HG03060 (cell line): ENCODE data around the gene UBE2N.

Experiments used
- ATAC-seq: cut with Tn5 transposase; IDR thresholded peaks from one replicate; pipeline ENCODE4 v1.9.1; 2021; ENCODE audit warnings: low read depth, moderate number of reproducible peaks; ENCODE audit not compliant: unreplicated experiment

UBE2N gene

GRCh38 chr12:93361151-93361919 lies 80.4 kb downstream of the UBE2N start:
- ATAC-seq, result no peak

DNA sequence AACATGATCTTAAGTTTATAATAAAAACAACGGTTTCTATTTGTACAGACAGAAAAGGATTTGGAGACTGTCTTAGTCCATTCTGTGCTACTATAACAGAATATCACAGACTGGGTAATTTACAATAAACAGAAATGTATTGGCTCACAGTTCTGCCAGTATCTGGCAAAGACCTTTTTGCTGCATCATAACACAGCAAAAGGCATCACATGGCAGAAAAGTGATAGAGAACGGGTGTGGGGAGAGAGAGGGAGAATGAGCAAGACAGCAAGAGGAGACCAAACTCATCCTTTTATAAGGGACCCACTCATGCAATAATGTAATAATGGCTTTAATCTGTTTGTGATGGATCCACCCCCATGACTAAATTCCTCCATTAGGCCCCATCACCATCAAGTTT lies 81.1 kb downstream of the UBE2N start:
- no peak for ATAC-seq

- ATAC-seq, result no peak
Observed at GRCh38 chr12:93358821-93359220, 82.9 kb downstream of the UBE2N start.

DNA sequence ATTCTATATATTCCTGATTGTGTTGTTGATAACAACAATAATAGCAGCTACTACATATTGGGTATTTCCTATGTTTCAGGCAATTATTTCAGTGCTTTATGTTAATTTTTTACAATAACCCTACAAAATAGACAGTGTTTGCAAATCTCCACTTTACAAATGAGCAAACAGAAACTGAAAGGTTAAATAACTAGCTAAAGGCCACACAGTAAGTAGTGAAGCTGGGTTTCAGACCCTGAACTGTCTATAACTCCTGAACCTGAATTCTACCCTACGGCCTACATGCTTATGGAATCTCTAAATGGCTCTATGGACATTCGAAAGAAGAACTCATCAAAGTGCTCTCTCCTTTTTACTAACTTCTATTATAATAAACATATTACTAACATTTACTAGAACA lies 83.7 kb downstream of the UBE2N start:
- no peak for ATAC-seq

DNA sequence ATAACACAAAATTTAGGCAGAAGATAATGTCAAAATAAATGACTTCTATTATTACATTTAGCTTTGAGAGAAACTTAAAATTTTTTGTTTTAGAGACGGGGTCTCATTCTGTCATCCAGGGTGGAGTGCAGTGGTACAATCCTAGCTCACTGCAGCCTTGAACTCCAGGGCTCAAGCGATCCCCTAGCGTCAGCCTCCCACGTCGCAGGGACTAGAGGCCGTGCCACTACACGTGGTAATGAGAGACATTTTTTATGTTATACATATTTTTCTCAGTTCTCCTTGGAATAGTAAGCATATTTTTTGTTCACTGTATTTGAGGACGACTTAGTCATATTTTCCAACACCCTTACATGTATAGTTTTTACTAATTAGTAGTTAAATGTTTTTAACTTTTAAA lies 85.5 kb downstream of the UBE2N start:
- ATAC-seq, result no peak
